Testis (tissue), 3 donors: ENCODE data around the gene KRTAP4-1. TPM values are rescaled to one million over a fixed set of nuclear protein-coding genes. Genes with fewer than 3 reads are reported as not detected.

Source experiments
- DNase-seq: peaks from one replicate; pipeline ENCODE4 v3.0.0-alpha.2; 2019
- H3K27ac ChIP-seq, 2 donors: fragments of 200-600 bp; sonication (generic); one replicate each; pipeline ENCODE4 v1.5.1; 2019
- H3K27me3 ChIP-seq: fragments of 200-600 bp; sonication (generic); one replicate; pipeline ENCODE4 v1.5.1; 2019
- H3K36me3 ChIP-seq: fragments of 200-600 bp; sonication (generic); one replicate; pipeline ENCODE4 v1.5.1; 2017; ENCODE audit warnings: low read depth; ENCODE audit errors: missing control alignments
- H3K4me1 ChIP-seq: fragments of 200-600 bp; sonication (generic); one replicate; pipeline ENCODE4 v1.5.1; 2019
- H3K4me3 ChIP-seq, 2 donors: fragments of 200-600 bp; sonication (generic); one replicate each; pipeline ENCODE4 v1.5.1; 2017 to 2019
- H3K9me3 ChIP-seq: fragments of 200-600 bp; sonication (generic); one replicate; pipeline ENCODE4 v1.5.1; 2017
- CTCF ChIP-seq, 3 experiments: fragments of 450-650 bp in 2 of 3; fragments of 200-600 bp in 1 of 3; sonication (generic) in 1 of 3; IDR thresholded peaks; one replicate each; pipeline ENCODE4 v1.5.1; 2016 to 2019; ENCODE audit warnings: antibody characterized with exemption in 3 of 3, mild to moderate bottlenecking in 2 of 3, moderate library complexity in 1 of 3
- POLR2A ChIP-seq: fragments of 450-650 bp; IDR thresholded peaks from one replicate; pipeline ENCODE4 v1.6.1; 2017; ENCODE audit warnings: antibody characterized with exemption, mild to moderate bottlenecking, moderate library complexity
- WGBS, 2 donors: methylation state at CpG; one replicate each; pipeline ENCODE4 v1.1.5; 2018; 5-methylcytosine and 5-hydroxymethylcytosine counted together
- intact Hi-C: fragments of 100-400 bp; cut with DNase I; formaldehyde crosslinking; loops from one replicate; pipeline ENCODE4 v1.15.1; 2023; ENCODE audit warnings: low total_unique reads
- polyA plus RNA-seq: library from polyadenylated mRNA; stranded (reverse); fragments of 350-450 nt; fragmentation: Illumina TruSeq; extraction: RNeasy Lipid Tissue Mini Kit (QIAGEN cat#74804); gene quantifications from one replicate; pipeline ENCODE4 v1.2.3, GENCODE V29; 2014; ENCODE audit warnings: low read depth, low replicate concordance; ENCODE audit not compliant: insufficient read depth
- total RNA-seq, 2 donors: library from RNA; depleted of rRNA; stranded (reverse); fragments of >200 nt; gene quantifications; one replicate each; pipeline ENCODE4 v1.2.3, GENCODE V29; 2016

Gene KRTAP4-1
- total and polyA plus RNA-seq, 3 donors from 2014 or later: not detected

- H3K9me3 ChIP-seq: no peaks in the 10 kb centered on the region
- H3K4me1 ChIP-seq: no peaks in the 10 kb centered on the region
- H3K4me3 ChIP-seq: no peak overlapping the region
- TF ChIP-seq CTCF (IDR thresholded peaks at IDR 0.05): no peak
- no peak for TF ChIP-seq POLR2A
- intact Hi-C loops: no loop called here
- no peak for DNase-seq
- 67 to 72% methylated on average over 2 of the region's 2 CpGs for WGBS, 2 donors
- no peaks in the 10 kb centered on the region for H3K36me3 ChIP-seq
- no peak overlapping the region for H3K27ac ChIP-seq
- no peaks in the 10 kb centered on the region for H3K27me3 ChIP-seq
Observed at GRCh38 chr17:41223821-41224220, 39.1 kb upstream of the KRTAP4-1 start.

- WGBS, 2 donors: 73 to 92% methylated on average over 1 of the region's 1 CpG
- intact Hi-C loops: no loop called here
- no peak overlapping the region for H3K4me3 ChIP-seq
Observed at GRCh38 chr17:41215681-41216080, 31.0 kb upstream of the KRTAP4-1 start.

DNA sequence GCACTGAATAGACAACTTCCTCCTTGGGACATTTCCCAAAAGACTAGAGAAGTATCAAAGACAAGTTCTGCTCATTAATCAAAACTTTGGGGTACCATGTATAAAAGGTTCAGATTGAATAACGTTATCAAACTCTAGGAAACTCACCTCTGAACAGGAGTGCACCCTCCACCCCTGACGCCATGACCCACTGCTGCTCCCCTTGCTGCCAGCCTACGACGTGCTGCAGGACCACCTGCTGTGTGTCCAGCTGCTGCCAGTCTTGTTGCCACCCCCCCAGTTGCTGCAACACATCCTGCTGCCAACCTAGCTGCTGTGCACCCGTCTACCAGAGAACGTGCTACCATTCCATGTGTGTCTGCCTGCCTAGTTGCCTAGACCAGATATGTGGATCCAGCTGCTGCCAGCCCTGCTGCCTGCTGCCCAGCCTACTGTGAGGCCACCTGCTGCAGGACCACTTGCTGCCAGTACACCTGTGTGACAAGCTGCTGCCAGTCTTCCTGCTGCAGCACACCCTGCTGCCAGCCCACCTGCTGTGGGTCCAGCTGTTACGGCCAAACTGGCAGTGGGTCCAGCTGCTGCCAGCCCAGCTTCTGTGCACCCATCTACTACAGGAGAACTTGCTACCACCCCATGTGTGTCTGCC, 27.9 kb upstream of the KRTAP4-1 start:
- DNase-seq: no peak
- intact Hi-C loops: no loop called here
- Histone ChIP-seq H3K36me3 (no peaks in the 10 kb centered on the region), H3K4me3 (no peak overlapping the region), H3K4me1 (no peaks in the 10 kb centered on the region), H3K27me3 (no peaks in the 10 kb centered on the region), H3K9me3 (no peaks in the 10 kb centered on the region), H3K27ac (no peak overlapping the region)
- TF ChIP-seq POLR2A: no peak
- TF ChIP-seq CTCF (IDR thresholded peaks at IDR 0.05): no peak
- WGBS, 2 donors: 72 to 81% methylated on average over 7 of the region's 7 CpGs

More at GRCh38 chr17:41215681-41216080, 31.0 kb upstream of the KRTAP4-1 start:
- H3K4me1 ChIP-seq: no peaks in the 10 kb centered on the region
- no peaks in the 10 kb centered on the region for H3K27me3 ChIP-seq
- TF ChIP-seq POLR2A: no peak
- no peak for TF ChIP-seq CTCF (IDR thresholded peaks at IDR 0.05)
- no peaks in the 10 kb centered on the region for H3K36me3 ChIP-seq
- H3K27ac ChIP-seq: no peak overlapping the region
- no peaks in the 10 kb centered on the region for H3K9me3 ChIP-seq
- no peak for DNase-seq

- no peak for DNase-seq
- no peaks in the 10 kb centered on the region for H3K36me3 ChIP-seq
- H3K9me3 ChIP-seq: no peaks in the 10 kb centered on the region
- intact Hi-C loops: no loop called here
- TF ChIP-seq POLR2A (no peak), CTCF (IDR thresholded peaks at IDR 0.05) (no peak)
- H3K4me1 ChIP-seq: no peaks in the 10 kb centered on the region
- H3K27ac ChIP-seq: no peak overlapping the region
- H3K4me3 ChIP-seq: no peak overlapping the region
- H3K27me3 ChIP-seq: no peaks in the 10 kb centered on the region
- WGBS, 2 donors: 27 to 36% methylated on average over 1 of the region's 1 CpG
Observed at GRCh38 chr17:41211845-41212466, 27.2 kb upstream of the KRTAP4-1 start.
